ENCODE measurements around the gene KPNA4.

DNA sequence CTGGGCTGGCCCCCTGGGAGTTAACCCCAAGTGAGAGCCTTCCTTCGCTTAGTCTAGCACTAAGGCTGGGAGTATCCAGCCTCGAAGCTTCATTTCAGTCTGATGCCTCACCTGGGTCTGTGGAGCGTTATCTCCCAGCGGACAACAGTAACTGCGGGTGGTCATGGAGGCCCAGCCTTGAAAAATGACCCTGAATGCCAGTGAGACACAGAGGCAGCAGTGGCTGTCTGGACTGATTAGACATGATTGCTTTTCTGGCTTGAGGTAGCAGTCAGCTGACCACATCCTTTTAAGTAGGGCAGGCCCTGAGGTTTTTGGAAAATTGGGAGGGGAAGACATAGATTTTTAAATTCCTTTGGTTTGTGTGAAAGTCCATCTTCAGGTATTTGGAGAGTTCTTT lies 87.6 kb downstream of the KPNA4 start:
- TF ChIP-seq ARNT (IDR thresholded peaks at IDR 0.05), result no peak
- no peak for TF ChIP-seq BHLHE40 (IDR thresholded peaks at IDR 0.05; ENCODE audit: borderline replicate concordance)
- TF ChIP-seq FOXA1 (IDR thresholded peaks at IDR 0.05), result no peak
- TF ChIP-seq, protein P1, sequence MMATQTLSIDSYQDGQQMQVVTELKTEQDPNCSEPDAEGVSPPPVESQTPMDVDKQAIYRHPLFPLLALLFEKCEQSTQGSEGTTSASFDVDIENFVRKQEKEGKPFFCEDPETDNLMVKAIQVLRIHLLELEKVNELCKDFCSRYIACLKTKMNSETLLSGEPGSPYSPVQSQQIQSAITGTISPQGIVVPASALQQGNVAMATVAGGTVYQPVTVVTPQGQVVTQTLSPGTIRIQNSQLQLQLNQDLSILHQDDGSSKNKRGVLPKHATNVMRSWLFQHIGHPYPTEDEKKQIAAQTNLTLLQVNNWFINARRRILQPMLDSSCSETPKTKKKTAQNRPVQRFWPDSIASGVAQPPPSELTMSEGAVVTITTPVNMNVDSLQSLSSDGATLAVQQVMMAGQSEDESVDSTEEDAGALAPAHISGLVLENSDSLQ (IDR thresholded peaks at IDR 0.05), result no peak
- TF ChIP-seq TARDBP (IDR thresholded peaks at IDR 0.05), result no peak
- no peak for TF ChIP-seq SP1 (IDR thresholded peaks at IDR 0.05)
- TF ChIP-seq FOXM1 (IDR thresholded peaks at IDR 0.05; ENCODE audit: borderline replicate concordance), result no peak
- no peak for TF ChIP-seq NFRKB (IDR thresholded peaks at IDR 0.05)
- no peak for TF ChIP-seq LEF1 (IDR thresholded peaks at IDR 0.05; ENCODE audit: borderline replicate concordance)
- TF ChIP-seq ZNF384 (IDR thresholded peaks at IDR 0.05), result no peak
